ENCODE results near the gene PSMB10.
A peak's percentile ranks its signal among the peaks of the same experiment; 100 is the strongest.
"Not testable (repeated sequence)": the region's sequence is repeated elsewhere in the genome, so short reads cannot be mapped to it uniquely, and the experiment has no call there.

The PSMB10 gene

DNA sequence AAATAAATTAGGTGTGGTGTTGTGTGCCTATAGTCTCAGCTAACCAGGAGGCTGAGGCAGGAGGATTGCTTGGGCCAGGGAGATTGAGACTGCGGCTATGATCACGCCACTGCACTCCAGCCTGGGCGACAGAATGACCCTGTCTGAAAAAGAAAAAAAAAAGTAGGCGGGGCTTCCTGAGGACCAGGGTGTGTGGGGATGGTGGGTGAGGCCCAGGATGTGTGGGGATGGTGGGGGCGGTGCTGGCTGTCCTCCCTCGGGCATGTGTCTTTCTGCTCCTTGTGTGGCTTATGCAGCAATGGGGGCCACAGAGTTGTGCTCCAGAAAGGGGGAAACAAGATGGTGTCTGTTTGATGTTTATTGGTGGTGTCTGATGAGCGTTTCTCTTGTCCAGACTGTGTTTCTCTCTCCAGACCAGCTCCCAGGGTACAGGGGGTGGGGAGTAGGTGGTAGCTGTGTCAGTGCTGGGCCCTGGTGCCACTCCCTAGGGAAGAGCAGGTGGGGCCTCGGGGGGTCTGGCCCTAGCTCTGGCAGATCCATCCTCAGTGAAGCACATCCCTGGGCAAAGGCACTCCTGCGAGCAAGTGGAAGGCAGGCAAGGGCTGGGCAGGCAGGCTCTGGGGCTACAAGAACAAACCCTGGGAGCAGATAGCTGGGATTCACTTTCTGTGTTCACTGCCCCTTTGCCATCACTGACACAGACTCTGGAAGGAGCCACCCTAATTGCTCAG is 5.0 kb upstream of the PSMB10 start:
- Mint-ChIP-seq H3K4me1 (peaks cover 8% of the 10 kb centered on the region), H3K27me3 (ENCODE audit: low read depth) (no peaks in the 10 kb centered on the region), H3K36me3 (ENCODE audit: low read depth) (peaks cover 10% of the 10 kb centered on the region), H3K9me3 (no peaks in the 10 kb centered on the region), H3K27ac (no peak overlapping the region), H3K4me3 (no peak overlapping the region)
- TF ChIP-seq, protein P1, sequence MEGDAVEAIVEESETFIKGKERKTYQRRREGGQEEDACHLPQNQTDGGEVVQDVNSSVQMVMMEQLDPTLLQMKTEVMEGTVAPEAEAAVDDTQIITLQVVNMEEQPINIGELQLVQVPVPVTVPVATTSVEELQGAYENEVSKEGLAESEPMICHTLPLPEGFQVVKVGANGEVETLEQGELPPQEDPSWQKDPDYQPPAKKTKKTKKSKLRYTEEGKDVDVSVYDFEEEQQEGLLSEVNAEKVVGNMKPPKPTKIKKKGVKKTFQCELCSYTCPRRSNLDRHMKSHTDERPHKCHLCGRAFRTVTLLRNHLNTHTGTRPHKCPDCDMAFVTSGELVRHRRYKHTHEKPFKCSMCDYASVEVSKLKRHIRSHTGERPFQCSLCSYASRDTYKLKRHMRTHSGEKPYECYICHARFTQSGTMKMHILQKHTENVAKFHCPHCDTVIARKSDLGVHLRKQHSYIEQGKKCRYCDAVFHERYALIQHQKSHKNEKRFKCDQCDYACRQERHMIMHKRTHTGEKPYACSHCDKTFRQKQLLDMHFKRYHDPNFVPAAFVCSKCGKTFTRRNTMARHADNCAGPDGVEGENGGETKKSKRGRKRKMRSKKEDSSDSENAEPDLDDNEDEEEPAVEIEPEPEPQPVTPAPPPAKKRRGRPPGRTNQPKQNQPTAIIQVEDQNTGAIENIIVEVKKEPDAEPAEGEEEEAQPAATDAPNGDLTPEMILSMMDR (IDR thresholded peaks at IDR 0.05; ENCODE audit: unreplicated experiment in 3 of 3): no peak

DNA sequence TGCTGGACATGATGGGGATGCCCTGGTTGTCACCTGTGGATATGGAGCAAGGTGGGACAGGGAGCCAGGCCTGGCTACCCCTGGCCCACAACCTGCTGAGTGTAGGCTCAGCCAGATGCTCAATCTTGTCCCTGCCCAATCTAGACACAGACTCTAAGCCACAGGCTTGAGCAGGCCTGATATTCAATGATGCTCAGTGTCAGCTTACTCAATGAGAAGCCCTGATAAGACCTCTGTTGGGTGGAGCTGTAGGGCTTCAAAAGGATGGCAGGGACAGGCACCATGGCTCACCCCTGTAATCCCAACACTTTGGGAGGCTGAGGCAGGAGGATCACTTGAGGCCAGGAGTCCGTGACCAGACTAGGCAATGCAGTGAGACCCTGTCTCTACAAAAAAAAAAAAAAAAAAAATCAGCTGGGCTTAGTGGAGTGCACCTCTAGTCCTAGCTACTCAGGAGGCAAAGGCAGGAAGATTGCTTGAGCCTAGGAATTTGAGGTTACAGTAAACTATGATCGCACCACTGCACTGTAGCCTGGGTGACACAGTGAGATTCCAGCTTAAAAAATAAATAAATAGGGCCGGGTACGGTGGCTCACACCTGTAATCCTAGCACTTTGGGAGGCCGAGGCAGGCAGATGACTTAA is 3.9 kb upstream of the PSMB10 start:
- Mint-ChIP-seq H3K4me3 (no peak overlapping the region), H3K4me1 (peaks cover 12% of the 10 kb centered on the region), H3K27ac (no peak overlapping the region), H3K36me3 (ENCODE audit: low read depth) (peaks cover 7% of the 10 kb centered on the region), H3K27me3 (ENCODE audit: low read depth) (no peaks in the 10 kb centered on the region), H3K9me3 (no peaks in the 10 kb centered on the region)
- TF ChIP-seq, protein P1 (IDR thresholded peaks at IDR 0.05; ENCODE audit: unreplicated experiment in 3 of 3): no peak

- Mint-ChIP-seq H3K36me3 (ENCODE audit: low read depth) (peaks cover 7% of the 10 kb centered on the region), H3K4me1 (peaks cover 20% of the 10 kb centered on the region), H3K9me3 (no peaks in the 10 kb centered on the region), H3K27me3 (ENCODE audit: low read depth) (no peaks in the 10 kb centered on the region), H3K4me3 (no peak overlapping the region), H3K27ac (no peak overlapping the region)
- TF ChIP-seq, protein P1 (IDR thresholded peaks at IDR 0.05; ENCODE audit: unreplicated experiment in 3 of 3): no peak
These were observed 3.1 kb upstream of the PSMB10 start for GRCh38 chr16:67939507-67940445.

DNA sequence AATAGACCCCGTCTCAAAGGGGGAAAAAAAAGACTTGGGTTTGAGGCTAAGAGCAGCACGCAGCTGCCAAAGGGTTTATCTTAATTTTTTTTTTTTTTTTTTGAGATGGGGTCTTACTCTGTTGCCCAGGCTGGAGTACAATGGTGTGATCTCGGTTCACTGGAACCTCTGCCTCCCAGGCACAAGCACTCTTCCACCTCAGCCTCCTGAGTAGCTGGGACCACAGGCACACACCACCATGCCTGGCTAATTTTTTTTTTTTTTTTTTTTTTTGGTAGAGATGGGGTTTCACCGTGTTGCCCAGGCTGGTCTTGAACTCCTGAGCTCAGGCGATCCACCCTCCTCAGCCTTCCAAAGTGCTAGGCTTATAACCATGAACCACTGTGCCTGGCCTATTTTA is 1.1 kb upstream of the PSMB10 start:
- H3K27me3 Mint-ChIP-seq (ENCODE audit: low read depth); H3K9me3 Mint-ChIP-seq; H3K36me3 Mint-ChIP-seq (ENCODE audit: low read depth): not testable (repeated sequence)
- peak overlapping the region in 1 of 3 experiments; percentile 99 for H3K27ac Mint-ChIP-seq
- H3K4me1 Mint-ChIP-seq: peaks cover 30% of the 10 kb centered on the region
- H3K4me3 Mint-ChIP-seq: peak overlapping the region; percentile 100

- TF ChIP-seq, protein P1 (IDR thresholded peaks at IDR 0.05; ENCODE audit: unreplicated experiment in 3 of 3): no peak
- Mint-ChIP-seq H3K9me3 (no peaks in the 10 kb centered on the region), H3K4me3 (peak overlapping the region; percentile 100), H3K36me3 (ENCODE audit: low read depth) (peaks cover 4% of the 10 kb centered on the region), H3K4me1 (peaks cover 30% of the 10 kb centered on the region), H3K27ac (peak overlapping the region; percentile 99 to 100 (median 99)), H3K27me3 (ENCODE audit: low read depth) (no peaks in the 10 kb centered on the region)
These were observed 393 bp upstream of the PSMB10 start for GRCh38 chr16:67936880-67937605.

Measured in nephron (organoid).